Neuronal stem cell (in vitro differentiated cells): ENCODE measurements around the gene ECSIT.
A peak's percentile ranks its signal among the peaks of the same experiment; 100 is the strongest.

ENCODE experiments used
- DNase-seq: peaks from one replicate; pipeline ENCODE4 v3.0.0-alpha.2; 2013; ENCODE audit warnings: low spot score
- H2AFZ ChIP-seq: one replicate; pipeline ENCODE4 v1.6.1; 2013; ENCODE audit warnings: mild to moderate bottlenecking, low read length, inconsistent platforms
- H2AK5ac ChIP-seq: 2 replicates; pipeline ENCODE4 v1.6.1; 2013; ENCODE audit warnings: low read depth, mild to moderate bottlenecking, inconsistent platforms, low read length, moderate library complexity, mixed read lengths
- H2BK120ac ChIP-seq: 2 replicates; pipeline ENCODE4 v1.6.1; 2013; ENCODE audit warnings: low read depth, mild to moderate bottlenecking, inconsistent platforms, low read length, moderate library complexity, mixed read lengths
- H2BK12ac ChIP-seq: one replicate; pipeline ENCODE4 v1.6.1; 2013; ENCODE audit warnings: low read length, inconsistent platforms
- H2BK15ac ChIP-seq: 2 replicates; pipeline ENCODE4 v1.6.1; 2013; ENCODE audit warnings: mild to moderate bottlenecking, low read length, inconsistent platforms, mixed read lengths
- H2BK5ac ChIP-seq: one replicate; pipeline ENCODE4 v1.6.1; 2013; ENCODE audit warnings: inconsistent platforms, mild to moderate bottlenecking, low read length, moderate library complexity
- H3K14ac ChIP-seq: one replicate; pipeline ENCODE4 v1.6.1; 2013; ENCODE audit warnings: low read length, inconsistent platforms
- H3K18ac ChIP-seq: 2 replicates; pipeline ENCODE4 v1.6.1; 2013; ENCODE audit warnings: low read length, inconsistent platforms
- H3K23ac ChIP-seq: 2 replicates; pipeline ENCODE4 v1.6.1; 2013; ENCODE audit warnings: low read depth, mild to moderate bottlenecking, mixed read lengths, low read length, inconsistent platforms; ENCODE audit not compliant: poor library complexity
- H3K27ac ChIP-seq: replicated peaks from 3 replicates; pipeline ENCODE4 v1.5.1; 2013; ENCODE audit warnings: low read length, inconsistent platforms
- H3K27me3 ChIP-seq, 3 experiments: 2 replicates each; pipeline ENCODE4 v1.6.1; 2013; ENCODE audit warnings: low read length in 3 of 3, mild to moderate bottlenecking in 2 of 3, inconsistent platforms in 1 of 3, low read depth in 1 of 3, mixed read lengths in 1 of 3, moderate library complexity in 1 of 3; ENCODE audit not compliant: control insufficient read depth in 3 of 3, insufficient read depth in 3 of 3
- H3K36me3 ChIP-seq, 2 donors: replicated peaks in 1 of 2; 2 replicates each; pipeline ENCODE4 v1.6.1; 2013; ENCODE audit warnings: low read length in 2 of 2; ENCODE audit not compliant: control insufficient read depth in 2 of 2, insufficient read depth in 2 of 2
- H3K4ac ChIP-seq: 2 replicates; pipeline ENCODE4 v1.6.1; 2013; ENCODE audit warnings: inconsistent platforms, mild to moderate bottlenecking, low read length, moderate library complexity
- H3K4me1 ChIP-seq, 2 donors: 1 replicate in 1 of 2; 2 replicates in 1 of 2; pipeline ENCODE4 v1.6.1; 2013; ENCODE audit warnings: low read length in 2 of 2, low read depth in 1 of 2; ENCODE audit not compliant: control insufficient read depth in 2 of 2, insufficient read depth in 1 of 2
- H3K4me2 ChIP-seq: one replicate; pipeline ENCODE4 v1.6.1; 2013; ENCODE audit warnings: mild to moderate bottlenecking, low read length, inconsistent platforms; ENCODE audit not compliant: insufficient read depth, poor library complexity, severe bottlenecking
- H3K4me3 ChIP-seq, 2 donors: 2 replicates each; pipeline ENCODE4 v1.5.1; 2013; ENCODE audit warnings: low read length in 2 of 2, mild to moderate bottlenecking in 2 of 2, inconsistent platforms in 1 of 2, moderate library complexity in 1 of 2
- H3K79me1 ChIP-seq: one replicate; pipeline ENCODE4 v1.6.1; 2013; ENCODE audit warnings: low read depth, mild to moderate bottlenecking, inconsistent platforms, low read length, moderate library complexity
- H3K9ac ChIP-seq: one replicate; pipeline ENCODE4 v1.6.1; 2013; ENCODE audit warnings: mild to moderate bottlenecking, low read depth, low read length, inconsistent platforms; ENCODE audit not compliant: poor library complexity
- H3K9me3 ChIP-seq, 2 donors: replicated peaks in 1 of 2; 2 replicates each; pipeline versions ENCODE3 to v1.6.1; 2013; ENCODE audit warnings: low read length in 2 of 2, mild to moderate bottlenecking in 2 of 2, inconsistent platforms in 1 of 2, low read depth in 1 of 2, mixed read lengths in 1 of 2, moderate library complexity in 1 of 2; ENCODE audit not compliant: control insufficient read depth in 2 of 2, insufficient read depth in 1 of 2
- H4K8ac ChIP-seq: one replicate; pipeline ENCODE4 v1.6.1; 2013; ENCODE audit warnings: low read depth, mild to moderate bottlenecking, inconsistent platforms, low read length, moderate library complexity
- H4K91ac ChIP-seq: one replicate; pipeline ENCODE4 v1.6.1; 2013; ENCODE audit warnings: low read length, low read depth, mild to moderate bottlenecking, inconsistent platforms; ENCODE audit not compliant: poor library complexity
- WGBS, 2 donors: extraction: QIAGEN DNeasy Blood & Tissue Kit; methylation state at CpG; one replicate each; pipeline ENCODE4 v1.1.7; 2013; ENCODE audit warnings: missing lambda C conversion rate in 2 of 2, mixed read lengths in 1 of 2; ENCODE audit not compliant: insufficient read length in 2 of 2, insufficient replicate concordance in 1 of 2; ENCODE audit errors: extremely low coverage in 2 of 2; 5-methylcytosine and 5-hydroxymethylcytosine counted together

ECSIT gene

DNA sequence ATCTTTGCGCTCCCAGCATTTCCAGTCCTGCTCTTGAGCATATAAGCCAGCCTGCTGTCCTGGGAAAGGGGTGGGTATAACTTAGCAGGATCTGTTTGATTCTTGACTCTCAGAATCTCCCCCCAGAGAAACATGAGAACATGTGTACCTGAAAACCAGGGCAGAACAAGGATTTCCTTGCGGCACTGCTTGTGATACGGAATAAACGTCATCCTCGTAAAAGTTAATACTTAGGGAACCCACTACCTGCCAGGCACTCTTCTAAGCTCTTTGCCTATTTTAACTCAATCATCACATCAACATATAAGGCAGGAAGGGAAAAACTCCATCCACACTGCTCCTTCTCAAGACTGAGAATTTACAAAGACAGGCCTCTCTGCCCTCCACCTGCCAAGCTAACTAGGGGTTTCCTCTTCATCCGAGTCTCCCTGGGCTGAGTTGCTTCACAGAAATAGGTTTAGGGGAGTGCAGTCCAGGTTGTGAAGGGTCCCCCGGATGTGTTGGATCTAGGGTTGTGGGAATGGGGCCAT, 24.4 kb downstream of the ECSIT start:
- WGBS, 2 donors: no CpG with 5 or more reads among the region's 7 CpGs
- no peak for DNase-seq
- Histone ChIP-seq H4K91ac (no peak overlapping the region), H3K14ac (no peak overlapping the region), H2AK5ac (no peak overlapping the region), H3K9ac (no peak overlapping the region), H2BK5ac (no peak overlapping the region), H3K4ac (no peak overlapping the region), H3K27me3 (no peaks in the 10 kb centered on the region), H3K4me1 (peaks cover 10% of the 10 kb centered on the region in 2 donors), H3K79me1 (no peaks in the 10 kb centered on the region), H3K36me3 (peaks cover 6 to 8% of the 10 kb centered on the region in 2 donors), H2BK15ac (no peak overlapping the region), H2AFZ (peak overlapping the region; percentile 98), H3K9me3 (no peaks in the 10 kb centered on the region), H3K23ac (no peak overlapping the region), H3K27ac (no peak overlapping the region), H3K4me3 (peak overlapping the region; percentile 77 to 87), H2BK12ac (no peak overlapping the region), H2BK120ac (no peak overlapping the region), H3K18ac (no peak overlapping the region), H3K4me2 (peak overlapping the region; percentile 90), H4K8ac (no peak overlapping the region)

GRCh38 chr19:11499890-11500420, 29.0 kb downstream of the ECSIT start:
- Histone ChIP-seq H2BK5ac (no peak overlapping the region), H2BK120ac (no peak overlapping the region), H3K79me1 (no peaks in the 10 kb centered on the region), H3K9ac (no peak overlapping the region), H3K4me1 (peaks cover 5 to 6% of the 10 kb centered on the region in 2 donors), H3K27me3 (no peaks in the 10 kb centered on the region), H2AFZ (no peak overlapping the region), H3K18ac (no peak overlapping the region), H2AK5ac (no peak overlapping the region), H3K14ac (no peak overlapping the region), H3K4ac (no peak overlapping the region), H3K9me3 (no peaks in the 10 kb centered on the region), H4K91ac (no peak overlapping the region), H3K36me3 (peaks cover 17 to 29% of the 10 kb centered on the region in 2 donors), H2BK12ac (peak overlapping the region; percentile 41), H2BK15ac (no peak overlapping the region), H3K27ac (no peak overlapping the region), H3K4me3 (no peak overlapping the region), H3K4me2 (no peak overlapping the region), H3K23ac (no peak overlapping the region), H4K8ac (no peak overlapping the region)
- WGBS, 2 donors: no CpG with 5 or more reads among the region's 7 CpGs
- no peak for DNase-seq

- no peak overlapping the region for H3K27ac ChIP-seq
- no peak overlapping the region for H3K23ac ChIP-seq
- no peak overlapping the region for H3K18ac ChIP-seq
- no peak overlapping the region for H2AFZ ChIP-seq
- H2BK15ac ChIP-seq: no peak overlapping the region
- WGBS, 2 donors: no CpG with 5 or more reads among the region's 6 CpGs
- H3K36me3 ChIP-seq: peaks cover 19 to 34% of the 10 kb centered on the region in 2 donors
- no peak overlapping the region for H4K8ac ChIP-seq
- no peak overlapping the region for H3K9ac ChIP-seq
- no peak overlapping the region for H2AK5ac ChIP-seq
- H3K4me1 ChIP-seq: peaks cover 0 to 2% of the 10 kb centered on the region in 2 donors
- H3K27me3 ChIP-seq: no peaks in the 10 kb centered on the region
- H3K9me3 ChIP-seq: no peaks in the 10 kb centered on the region
- H2BK12ac ChIP-seq: no peak overlapping the region
- no peak overlapping the region for H2BK5ac ChIP-seq
- no peaks in the 10 kb centered on the region for H3K79me1 ChIP-seq
- DNase-seq: no peak
- no peak overlapping the region for H3K4me3 ChIP-seq
- no peak overlapping the region for H3K14ac ChIP-seq
- H3K4me2 ChIP-seq: no peak overlapping the region
- no peak overlapping the region for H3K4ac ChIP-seq
- H2BK120ac ChIP-seq: no peak overlapping the region
- H4K91ac ChIP-seq: no peak overlapping the region
Observed at GRCh38 chr19:11499220-11499726, 29.7 kb downstream of the ECSIT start.

DNA sequence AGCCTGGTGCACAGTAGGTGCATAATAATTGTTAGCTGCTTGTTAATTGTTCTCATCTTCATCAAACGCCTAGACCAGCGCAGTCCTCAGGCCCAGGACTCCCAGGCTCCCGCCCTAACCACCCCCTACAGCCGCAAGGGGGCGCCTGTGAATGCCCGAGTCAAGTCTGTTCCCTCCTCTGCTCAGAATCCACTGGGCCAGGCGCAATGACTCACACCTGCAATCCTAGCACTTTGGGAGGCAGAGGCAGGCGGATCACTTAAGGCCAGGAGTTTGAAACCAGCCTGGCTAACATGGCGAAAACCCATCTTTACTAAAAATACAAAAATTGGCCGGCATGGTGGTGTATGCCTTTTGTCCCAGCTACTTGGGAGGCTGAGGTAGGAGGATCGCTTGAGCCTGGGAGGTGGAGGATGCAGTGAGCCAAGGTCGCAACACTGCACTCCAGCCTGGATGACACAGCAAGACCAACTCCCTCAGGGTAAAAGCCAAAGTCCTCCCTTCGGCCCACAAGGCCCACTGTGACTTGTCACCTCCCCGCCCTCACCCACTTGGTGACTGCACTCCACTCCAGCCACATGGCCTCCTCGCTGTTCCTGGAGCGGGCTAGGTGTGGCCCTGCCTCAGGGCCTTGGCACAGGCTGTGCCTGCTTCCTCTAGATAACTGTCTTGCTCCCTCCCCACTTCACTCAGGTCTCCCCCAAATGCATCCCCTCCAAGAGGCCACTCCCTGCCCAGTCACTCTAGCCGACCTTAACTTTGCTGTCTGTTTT, 32.4 kb downstream of the ECSIT start:
- Histone ChIP-seq H4K91ac (no peak overlapping the region), H2AFZ (no peak overlapping the region), H3K18ac (no peak overlapping the region), H2BK15ac (no peak overlapping the region), H3K23ac (no peak overlapping the region), H3K4me2 (no peak overlapping the region), H4K8ac (no peak overlapping the region), H3K27me3 (no peaks in the 10 kb centered on the region), H3K36me3 (peaks cover 22 to 36% of the 10 kb centered on the region in 2 donors), H2AK5ac (peak overlapping the region; percentile 61), H3K9ac (no peak overlapping the region), H3K14ac (no peak overlapping the region), H3K27ac (no peak overlapping the region), H3K79me1 (no peaks in the 10 kb centered on the region), H2BK12ac (no peak overlapping the region), H3K4me3 (peak overlapping the region in 1 of 2 donors; percentile 2), H3K4me1 (peaks cover 0 to 2% of the 10 kb centered on the region in 2 donors), H2BK5ac (peak overlapping the region; percentile 5), H3K4ac (no peak overlapping the region), H3K9me3 (no peaks in the 10 kb centered on the region), H2BK120ac (no peak overlapping the region)
- peak; percentile 56 for DNase-seq
- no CpG with 5 or more reads among the region's 17 CpGs for WGBS, 2 donors
